Ovary (tissue), 3 donors: ENCODE measurements around the gene TMC8.

Experiments
- CTCF ChIP-seq, 3 donors: fragments of 450-650 bp in 2 of 3; fragments of 200-600 bp in 1 of 3; IDR thresholded peaks; one replicate each; pipeline versions ENCODE4 v1.5.1 to v1.8.0; 2016 to 2022; ENCODE audit warnings: antibody characterized with exemption in 3 of 3, mild to moderate bottlenecking in 1 of 3
- POLR2A ChIP-seq: fragments of 450-650 bp; IDR thresholded peaks from one replicate; pipeline ENCODE4 v1.6.1; 2017; ENCODE audit warnings: antibody characterized with exemption, mild to moderate bottlenecking, moderate library complexity
- donor health status: DM: no; HTN: no; CAD: no.

DNA sequence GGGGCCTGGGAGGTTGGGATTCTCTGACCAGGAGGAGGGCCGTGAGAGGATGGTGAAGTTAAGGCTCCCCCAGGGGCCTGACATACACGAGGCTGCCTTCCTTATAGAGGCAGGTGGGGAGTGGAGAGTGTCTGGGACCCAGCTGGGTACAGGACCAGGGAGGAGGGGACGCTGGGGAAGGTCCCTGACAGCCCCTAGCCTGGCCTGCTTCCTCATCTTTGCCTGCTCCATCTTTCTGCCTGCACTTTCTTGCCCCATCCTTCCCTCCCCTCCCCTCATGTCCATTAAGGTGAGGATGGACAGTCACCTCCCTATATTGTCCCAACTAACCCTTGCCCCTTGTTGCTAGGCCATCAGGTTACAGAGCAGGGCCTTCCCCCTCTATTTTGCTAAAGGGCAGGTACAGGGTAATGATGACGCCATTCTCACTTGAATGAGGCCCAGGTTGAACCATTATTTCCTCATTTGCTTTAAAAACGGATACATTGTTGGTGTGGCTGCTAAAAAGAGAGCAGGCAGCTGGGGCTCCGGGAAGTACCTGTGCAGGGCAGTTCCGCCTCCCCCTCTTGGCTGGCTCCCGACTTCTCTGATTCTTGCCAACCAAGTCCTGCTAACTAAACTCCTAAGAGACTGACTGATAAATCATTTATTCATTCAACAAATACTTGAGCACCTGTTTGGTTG, 16.9 kb downstream of the TMC8 start:
- no peak for TF ChIP-seq CTCF (IDR thresholded peaks at IDR 0.05)
- TF ChIP-seq POLR2A = no peak
